Hepatocyte (in vitro differentiated cells): ENCODE results near the gene TACO1.

Experiments
- EZH2 ChIP-seq: fragments of 200-600 bp; sonication (generic); IDR thresholded peaks from 2 replicates; pipeline ENCODE4 v1.6.1; 2016; ENCODE audit warnings: antibody characterized with exemption, mild to moderate bottlenecking, borderline replicate concordance
- EZH2phosphoT487 ChIP-seq: fragments of 200-600 bp; sonication (generic); IDR thresholded peaks from one replicate; pipeline ENCODE4 v1.6.1; 2018; ENCODE audit warnings: antibody characterized with exemption, mild to moderate bottlenecking, low read depth, moderate library complexity; ENCODE audit not compliant: unreplicated experiment, severe bottlenecking
- TF ChIP-seq, protein P1 (sequence below): fragments of 200-600 bp; sonication (generic); IDR thresholded peaks from 2 replicates; pipeline ENCODE4 v1.5.1; 2016; ENCODE audit warnings: antibody characterized with exemption, mild to moderate bottlenecking; ENCODE audit not compliant: poor library complexity

DNA sequence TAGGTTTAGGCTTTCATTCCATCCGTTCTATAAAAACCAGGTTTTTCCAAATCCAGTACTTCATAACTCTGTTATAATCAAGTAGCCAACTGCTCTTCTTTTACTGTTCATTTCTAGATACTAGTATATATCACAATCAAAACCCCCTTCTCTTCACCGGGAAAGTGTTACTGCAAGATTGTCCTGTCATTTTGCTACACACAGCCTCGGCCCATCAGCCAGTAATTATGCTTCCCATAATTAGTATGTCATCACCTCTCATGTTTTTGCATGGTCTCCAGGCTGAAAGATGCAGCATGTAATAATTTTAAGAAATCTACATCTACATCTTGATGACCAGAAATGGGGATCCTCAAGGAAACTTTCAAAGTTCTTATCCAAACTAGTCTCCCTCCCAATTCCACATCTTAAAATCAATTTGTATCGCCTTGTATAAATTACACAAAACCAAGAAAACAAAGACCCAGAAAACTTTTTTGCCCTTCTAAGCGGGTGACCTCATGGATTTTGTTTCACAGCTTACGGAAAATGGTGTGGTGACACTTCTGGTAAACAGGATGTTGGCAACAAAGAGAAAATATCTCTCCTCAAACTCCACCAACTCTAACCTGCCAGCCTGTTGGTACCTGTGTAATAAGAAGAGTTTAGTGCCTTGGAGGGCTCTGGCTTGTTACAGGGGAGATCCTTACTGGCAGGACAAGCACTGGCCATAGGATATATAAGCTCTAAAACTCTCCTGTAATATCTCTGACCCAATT lies 9.3 kb downstream of the TACO1 start:
- TF ChIP-seq EZH2 (no peak), EZH2phosphoT487 (no peak)
- TF ChIP-seq, protein P1, sequence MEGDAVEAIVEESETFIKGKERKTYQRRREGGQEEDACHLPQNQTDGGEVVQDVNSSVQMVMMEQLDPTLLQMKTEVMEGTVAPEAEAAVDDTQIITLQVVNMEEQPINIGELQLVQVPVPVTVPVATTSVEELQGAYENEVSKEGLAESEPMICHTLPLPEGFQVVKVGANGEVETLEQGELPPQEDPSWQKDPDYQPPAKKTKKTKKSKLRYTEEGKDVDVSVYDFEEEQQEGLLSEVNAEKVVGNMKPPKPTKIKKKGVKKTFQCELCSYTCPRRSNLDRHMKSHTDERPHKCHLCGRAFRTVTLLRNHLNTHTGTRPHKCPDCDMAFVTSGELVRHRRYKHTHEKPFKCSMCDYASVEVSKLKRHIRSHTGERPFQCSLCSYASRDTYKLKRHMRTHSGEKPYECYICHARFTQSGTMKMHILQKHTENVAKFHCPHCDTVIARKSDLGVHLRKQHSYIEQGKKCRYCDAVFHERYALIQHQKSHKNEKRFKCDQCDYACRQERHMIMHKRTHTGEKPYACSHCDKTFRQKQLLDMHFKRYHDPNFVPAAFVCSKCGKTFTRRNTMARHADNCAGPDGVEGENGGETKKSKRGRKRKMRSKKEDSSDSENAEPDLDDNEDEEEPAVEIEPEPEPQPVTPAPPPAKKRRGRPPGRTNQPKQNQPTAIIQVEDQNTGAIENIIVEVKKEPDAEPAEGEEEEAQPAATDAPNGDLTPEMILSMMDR: no peak
